H1 (cell line): ENCODE measurements around the gene LRP5. TPM values are rescaled to one million over a fixed set of nuclear protein-coding genes. Genes with fewer than 3 reads are reported as not detected.

Source experiments
- CTCF ChIA-PET: fragments of 300-600 bp; sonication (Branson Sonifier 250); formaldehyde crosslinking; loops from one replicate; lab custom pipeline; 2021; ENCODE audit not compliant: partially characterized antibody; lab: Charles Lee
- POLR2A ChIA-PET: fragments of 300-600 bp; sonication (Branson Sonifier 250); formaldehyde crosslinking; loops from one replicate; lab custom pipeline; 2021; ENCODE audit warnings: inconsistent platforms; ENCODE audit not compliant: partially characterized antibody; lab: Charles Lee
- DNase-seq, 2 experiments: peaks; one replicate each; pipeline versions ENCODE4 v3.0.0 to v3.0.0-alpha.2; 2010 to 2022; ENCODE audit warnings: low spot score in 2 of 2, low read depth in 1 of 2, mixed read lengths in 1 of 2
- FAIRE-seq: peaks from 2 replicates; lab custom pipeline; 2011; peaks lifted over from hg19 to GRCh38; lab: Jason Lieb, UNC
- H2AFZ ChIP-seq: 2 replicates; pipeline ENCODE4 v1.8.1; 2012; ENCODE audit warnings: low read length, inconsistent platforms
- H2AK5ac ChIP-seq: 2 replicates; pipeline ENCODE4 v1.6.1; 2013; ENCODE audit warnings: low read depth, low read length
- H2BK120ac ChIP-seq: replicated peaks from 2 replicates; pipeline ENCODE3; 2013; ENCODE audit warnings: low read depth, low read length, inconsistent platforms
- H2BK12ac ChIP-seq: 2 replicates; pipeline ENCODE4 v1.6.1; 2013; ENCODE audit warnings: low read depth, low read length
- H2BK15ac ChIP-seq: 2 replicates; pipeline ENCODE4 v1.6.1; 2013; ENCODE audit warnings: low read length
- H2BK20ac ChIP-seq: 2 replicates; pipeline ENCODE4 v1.6.1; 2013; ENCODE audit warnings: low read length
- H2BK5ac ChIP-seq: 2 replicates; pipeline ENCODE4 v1.6.1; 2013; ENCODE audit warnings: low read depth, low read length
- H3K14ac ChIP-seq: 2 replicates; pipeline ENCODE4 v1.6.1; 2013; ENCODE audit warnings: inconsistent platforms; ENCODE audit not compliant: insufficient read length
- H3K18ac ChIP-seq: 2 replicates; pipeline ENCODE4 v1.6.1; 2013; ENCODE audit warnings: low read length; ENCODE audit errors: extremely low read depth
- H3K23ac ChIP-seq: 2 replicates; pipeline ENCODE4 v1.6.1; 2013; ENCODE audit warnings: inconsistent platforms; ENCODE audit not compliant: insufficient read length
- H3K23me2 ChIP-seq: 2 replicates; pipeline ENCODE4 v1.6.1; 2013; ENCODE audit warnings: low read depth, low read length
- H3K27ac ChIP-seq: 2 replicates; pipeline ENCODE4 v1.6.1; 2011; ENCODE audit warnings: low read depth, low read length, inconsistent platforms
- H3K27me3 ChIP-seq, 4 experiments: replicated peaks in 1 of 4; 1 replicate in 1 of 4; 2 replicates in 3 of 4; pipeline versions ENCODE4 v1.6.1 to v1.8.1; 2011 to 2013; ENCODE audit warnings: low read length in 3 of 4, mild to moderate bottlenecking in 3 of 4, inconsistent platforms in 2 of 4, mixed read lengths in 2 of 4, moderate library complexity in 1 of 4; ENCODE audit not compliant: control insufficient read depth in 3 of 4, insufficient read depth in 3 of 4; ENCODE audit errors: extremely low read depth in 1 of 4
- H3K36me3 ChIP-seq, 4 experiments: 2 replicates each; pipeline versions ENCODE4 v1.6.1 to v1.8.1; 2011 to 2013; ENCODE audit warnings: mild to moderate bottlenecking in 4 of 4, low read length in 3 of 4, moderate library complexity in 2 of 4, control low read depth in 1 of 4, inconsistent platforms in 1 of 4; ENCODE audit not compliant: insufficient read depth in 4 of 4, control insufficient read depth in 2 of 4
- H3K4ac ChIP-seq: replicated peaks from 2 replicates; pipeline ENCODE3; 2013; ENCODE audit warnings: low read length, low read depth, mixed read lengths, inconsistent platforms; ENCODE audit not compliant: insufficient read length
- H3K4me1 ChIP-seq, 4 experiments: replicated peaks in 1 of 4; 1 replicate in 1 of 4; 2 replicates in 3 of 4; pipeline versions ENCODE4 v1.6.1 to v1.8.1; 2011 to 2013; ENCODE audit warnings: low read length in 3 of 4, inconsistent platforms in 2 of 4, mixed read lengths in 1 of 4; ENCODE audit not compliant: insufficient read depth in 4 of 4, control insufficient read depth in 3 of 4
- H3K4me2 ChIP-seq, 2 experiments: 2 replicates each; pipeline versions ENCODE4 v1.6.1 to v1.8.1; 2011 to 2013; ENCODE audit warnings: low read depth in 2 of 2, low read length in 2 of 2, control low read depth in 1 of 2, inconsistent platforms in 1 of 2, mild to moderate bottlenecking in 1 of 2; ENCODE audit not compliant: insufficient read depth in 1 of 2
- H3K4me3 ChIP-seq, 4 experiments: fragments of 200-600, 300-600 bp in 1 of 4; sonication (generic), shearing (Covaris generic), sonication (Bioruptor Twin) in 1 of 4; 2 replicates each; pipeline versions ENCODE4 v1.5.1 to v1.8.1; 2011 to 2016; ENCODE audit warnings: low read length in 4 of 4, low read depth in 3 of 4, control low read depth in 2 of 4, inconsistent platforms in 2 of 4, mild to moderate bottlenecking in 2 of 4, mixed read lengths in 1 of 4, moderate library complexity in 1 of 4; ENCODE audit not compliant: insufficient read depth in 2 of 4; ENCODE audit errors: extremely low read depth in 1 of 4
- H3K56ac ChIP-seq: replicated peaks from 2 replicates; pipeline ENCODE3; 2013; ENCODE audit warnings: low read depth, mild to moderate bottlenecking, mixed read lengths, low read length, inconsistent platforms; ENCODE audit not compliant: insufficient read length
- H3K79me1 ChIP-seq: 2 replicates; pipeline ENCODE4 v1.6.1; 2013; ENCODE audit warnings: low read depth, low read length, control low read depth
- H3K79me2 ChIP-seq, 2 experiments: 2 replicates each; pipeline versions ENCODE4 v1.6.1 to v1.8.1; 2012 to 2013; ENCODE audit warnings: low read length in 2 of 2, mild to moderate bottlenecking in 2 of 2, inconsistent platforms in 1 of 2; ENCODE audit not compliant: insufficient read depth in 2 of 2, control insufficient read depth in 1 of 2
- H3K9ac ChIP-seq, 4 experiments: replicated peaks in 1 of 4; 1 replicate in 1 of 4; 2 replicates in 3 of 4; pipeline versions ENCODE4 v1.6.1 to v1.8.1; 2011 to 2013; ENCODE audit warnings: low read depth in 3 of 4, low read length in 3 of 4, control low read depth in 2 of 4, mild to moderate bottlenecking in 2 of 4, moderate library complexity in 2 of 4, inconsistent platforms in 1 of 4; ENCODE audit errors: extremely low read depth in 1 of 4
- H3K9me3 ChIP-seq, 2 experiments: 2 replicates each; pipeline versions ENCODE4 v1.6.1 to v1.8.1; 2012 to 2013; ENCODE audit warnings: mild to moderate bottlenecking in 2 of 2, moderate library complexity in 2 of 2, control low read depth in 1 of 2, inconsistent platforms in 1 of 2, low read depth in 1 of 2, low read length in 1 of 2, mixed read lengths in 1 of 2; ENCODE audit not compliant: insufficient read depth in 2 of 2
- H4K20me1 ChIP-seq, 2 experiments: replicated peaks in 1 of 2; 2 replicates each; pipeline versions ENCODE3 to v1.8.1; 2011 to 2013; ENCODE audit warnings: inconsistent platforms in 2 of 2, low read length in 2 of 2, mild to moderate bottlenecking in 1 of 2; ENCODE audit not compliant: insufficient read depth in 2 of 2, control insufficient read depth in 1 of 2
- H4K5ac ChIP-seq: 2 replicates; pipeline ENCODE4 v1.6.1; 2013; ENCODE audit warnings: low read length, low read depth, mixed read lengths, inconsistent platforms; ENCODE audit not compliant: insufficient read length
- H4K8ac ChIP-seq: 2 replicates; pipeline ENCODE4 v1.8.0; 2013; ENCODE audit warnings: mild to moderate bottlenecking, moderate library complexity, low read length, inconsistent platforms; ENCODE audit not compliant: insufficient read depth; ENCODE audit errors: extremely low read depth
- H4K91ac ChIP-seq: replicated peaks from 2 replicates; pipeline ENCODE3; 2013; ENCODE audit warnings: low read length, mixed read lengths, inconsistent platforms; ENCODE audit not compliant: insufficient read length
- ATF2 ChIP-seq: IDR thresholded peaks from 2 replicates; pipeline ENCODE4 v1.6.1; 2012; ENCODE audit warnings: low read length, inconsistent platforms
- CHD2 ChIP-seq: IDR thresholded peaks from 2 replicates; pipeline ENCODE4 v1.6.1; 2012; ENCODE audit warnings: low read length, improper control_type of control experiment
- CREB1 ChIP-seq: IDR thresholded peaks from 2 replicates; pipeline ENCODE4 v1.6.1; 2012; ENCODE audit warnings: inconsistent platforms
- CTCF ChIP-seq, 3 experiments: IDR thresholded peaks; 1 replicate in 2 of 3; 2 replicates in 1 of 3; pipeline versions ENCODE4 v1.5.1 to v1.6.1; 2011; ENCODE audit warnings: low read length in 3 of 3, mild to moderate bottlenecking in 3 of 3, inconsistent platforms in 2 of 3, low read depth in 1 of 3, moderate library complexity in 1 of 3; ENCODE audit not compliant: insufficient read depth in 1 of 3; ENCODE audit errors: control extremely low read depth in 1 of 3
- KDM5A ChIP-seq: fragments of 200-600 bp; IDR thresholded peaks from 2 replicates; pipeline ENCODE4 v1.7.1; 2012; ENCODE audit warnings: mild to moderate bottlenecking, low read length, inconsistent platforms, mixed read lengths
- MAFK ChIP-seq: IDR thresholded peaks from 2 replicates; pipeline ENCODE4 v1.6.1; 2012; ENCODE audit warnings: low read depth, mild to moderate bottlenecking, improper control_type of control experiment, low read length
- RFX5 ChIP-seq: IDR thresholded peaks from 2 replicates; pipeline ENCODE4 v1.6.1; 2011; ENCODE audit warnings: low read depth, low read length, improper control_type of control experiment, borderline replicate concordance
- SP1 ChIP-seq: IDR thresholded peaks from 2 replicates; pipeline ENCODE4 v1.6.1; 2011; ENCODE audit warnings: low read depth, low read length
- SP4 ChIP-seq: IDR thresholded peaks from 2 replicates; pipeline ENCODE4 v1.6.1; 2012; ENCODE audit warnings: low read length, inconsistent platforms
- SUZ12 ChIP-seq: fragments of 200-600 bp; sonication (generic); IDR thresholded peaks from 2 replicates; pipeline ENCODE4 v1.6.1; 2012; ENCODE audit warnings: mild to moderate bottlenecking, inconsistent platforms, low read length, moderate library complexity, mixed read lengths
- TCF12 ChIP-seq: IDR thresholded peaks from 2 replicates; pipeline ENCODE4 v1.6.1; 2011; ENCODE audit warnings: low read depth, mild to moderate bottlenecking, low read length
- WGBS, 2 experiments: shearing (Covaris generic) in 1 of 2; methylation state at CpG; one replicate each; pipeline versions ENCODE4 v1.1.6 to v1.1.7; 2013 to 2015; ENCODE audit warnings: low lambda C conversion rate in 2 of 2, mixed read lengths in 2 of 2, inconsistent platforms in 1 of 2, low coverage in 1 of 2, missing lambda C conversion rate in 1 of 2; ENCODE audit not compliant: insufficient replicate concordance in 2 of 2, insufficient coverage in 1 of 2, insufficient read length in 1 of 2; ENCODE audit errors: extremely low coverage in 1 of 2, missing lambda C conversion rate in 1 of 2; 5-methylcytosine and 5-hydroxymethylcytosine counted together
- polyA plus RNA-seq, 7 experiments: library from polyadenylated mRNA; depleted of rRNA in 3 of 7; stranded (reverse) in 5 of 7; unstranded in 2 of 7; fragments of >200 nt in 5 of 7; fragments of 200-250 nt in 2 of 7; gene quantifications; 1 replicate in 5 of 7; 2 replicates in 1 of 7; 4 replicates in 1 of 7; pipeline versions ENCODE4 v1.2.1 to v1.2.3, GENCODE V29; 2011 to 2013; ENCODE audit warnings: missing spikeins in 2 of 7, mixed read lengths in 2 of 7
- total RNA-seq: library from RNA; stranded (reverse); fragmentation: NEBNext Ultra II Directional; extraction: Animal tissue kit (Norgen Biotek cat#: 25700); gene quantifications from 2 replicates; pipeline ENCODE4 v1.2.1, GENCODE V29; 2021

LRP5 gene
- total and polyA plus RNA-seq, 2 of the 8 experiments (the other 6 are each of a cell fraction or from before 2014, with no cell fraction given) = 19.0 to 38.9 TPM

GRCh38 chr11:68325907-68326220 lies 13.5 kb downstream of the LRP5 start:
- no peak overlapping the region for H2BK120ac ChIP-seq
- H2AFZ ChIP-seq = no peak overlapping the region
- no peak overlapping the region for H3K14ac ChIP-seq
- H3K23ac ChIP-seq = no peak overlapping the region
- H3K79me1 ChIP-seq = peaks cover 33% of the 10 kb centered on the region
- H2BK12ac ChIP-seq = 0 out of 2 replicates have a peak overlapping the region, but pooled peaks have one; percentile 53
- H3K56ac ChIP-seq = no peak overlapping the region
- no peak overlapping the region; the same call in 1 of the 2 replicates for H4K8ac ChIP-seq
- no peaks in the 10 kb centered on the region for H3K23me2 ChIP-seq
- H2BK20ac ChIP-seq = no peak overlapping the region
- H3K27ac ChIP-seq = no peak overlapping the region
- no peaks in the 10 kb centered on the region for H3K36me3 ChIP-seq
- no peak overlapping the region for H2BK15ac ChIP-seq
- H3K18ac ChIP-seq = 0 out of 2 replicates have a peak overlapping the region, but pooled peaks have one; percentile 38
- H3K4me1 ChIP-seq = peaks cover 23 to 48% (median 36%) of the 10 kb centered on the region in 4 experiments
- FAIRE-seq (no peak), DNase-seq (no peak)
- no peak overlapping the region for H3K4me3 ChIP-seq
- no peaks in the 10 kb centered on the region for H3K9me3 ChIP-seq
- H2BK5ac ChIP-seq = 0 out of 2 replicates have a peak overlapping the region, but pooled peaks have one; percentile 76
- no peak overlapping the region for H2AK5ac ChIP-seq
- no peak overlapping the region for H3K4me2 ChIP-seq
- H4K91ac ChIP-seq = no peak overlapping the region
- H4K20me1 ChIP-seq = peaks cover 0 to 4% of the 10 kb centered on the region in 2 experiments
- ChIA-PET CTCF (interaction anchor here (0.6 to 3.9 kb wide), 33 partner anchors 9 to 254 kb away, joined by 3 to 32 read pairs (median 6); partner anchors contain the start of gene C11orf24), POLR2A (interaction anchor here (0.7 to 2.3 kb wide), 6 partner anchors 9 to 22 kb away, joined by 3 to 19 read pairs (median 4); no protein-coding TSS in a partner anchor)
- WGBS, 2 experiments = 88% methylated on average over 13 of the region's 13 CpGs; no CpG with 5 or more reads in 1 of the 2 experiments
- no peak overlapping the region for H3K4ac ChIP-seq
- H4K5ac ChIP-seq = no peak overlapping the region
- no peaks in the 10 kb centered on the region for H3K27me3 ChIP-seq
- H3K9ac ChIP-seq = no peak overlapping the region
- peaks cover 0 to 79% of the 10 kb centered on the region in 2 experiments; a peak in 3 of 4 replicates for H3K79me2 ChIP-seq
- TF ChIP-seq CHD2 (no peak), RFX5 (no peak), ATF2 (no peak), CTCF (IDR thresholded peaks at IDR 0.05; ENCODE audit: control extremely low read depth in 1 of 3, insufficient read depth in 1 of 3, low read depth in 1 of 3, low read length in 3 of 3) (no peak), KDM5A (no peak), SUZ12 (no peak), SP1 (no peak), TCF12 (no peak), SP4 (no peak), CREB1 (no peak), MAFK (no peak)
